GM23338 (cell line): ENCODE results near the gene NHSL1.

ENCODE experiments used
- CREB1 ChIP-seq: fragments of 250-450 bp; sonication (Bioruptor Pico); IDR thresholded peaks from 2 replicates; pipeline ENCODE4 v1.5.0; 2020; ENCODE audit warnings: low read depth, mild to moderate bottlenecking, moderate library complexity
- EZH2 ChIP-seq: fragments of 200-600 bp; sonication (generic); IDR thresholded peaks from one replicate; pipeline ENCODE4 v1.8.0; 2017; ENCODE audit warnings: antibody characterized with exemption, mild to moderate bottlenecking, low read depth; ENCODE audit not compliant: unreplicated experiment
- EZH2phosphoT487 ChIP-seq: fragments of 200-600 bp; sonication (generic); IDR thresholded peaks from one replicate; pipeline ENCODE4 v1.8.1; 2018; ENCODE audit warnings: antibody characterized with exemption; ENCODE audit not compliant: unreplicated experiment
- JUNB ChIP-seq: IDR thresholded peaks from one replicate; pipeline ENCODE4 v1.6.1; 2016; ENCODE audit warnings: antibody characterized with exemption; ENCODE audit not compliant: unreplicated experiment
- NANOG ChIP-seq: IDR thresholded peaks from 2 replicates; pipeline ENCODE4 v1.6.1; 2016; ENCODE audit warnings: antibody characterized with exemption, borderline replicate concordance
- POLR2AphosphoS5 ChIP-seq: IDR thresholded peaks from 2 replicates; pipeline ENCODE4 v1.6.1; 2016; ENCODE audit warnings: antibody characterized with exemption, low read depth
- REST ChIP-seq: IDR thresholded peaks from one replicate; pipeline ENCODE4 v1.6.1; 2018; ENCODE audit warnings: antibody characterized with exemption; ENCODE audit not compliant: unreplicated experiment
- STAT1 ChIP-seq: IDR thresholded peaks from one replicate; pipeline ENCODE4 v1.6.1; 2016; ENCODE audit warnings: antibody characterized with exemption; ENCODE audit not compliant: unreplicated experiment
- TF ChIP-seq, protein P1 (sequence below), 2 experiments: fragments of 200-600 bp in 1 of 2; sonication (generic) in 1 of 2; conservative IDR thresholded peaks; 2 replicates each; pipeline versions ENCODE4 v1.5.1 to v1.6.1; 2016 to 2017; ENCODE audit warnings: antibody characterized with exemption in 2 of 2, low read depth in 2 of 2, mild to moderate bottlenecking in 2 of 2, moderate library complexity in 1 of 2
- TF ChIP-seq, protein P2 (sequence below): IDR thresholded peaks from 2 replicates; pipeline ENCODE4 v1.6.1; 2016; ENCODE audit warnings: antibody characterized with exemption

DNA sequence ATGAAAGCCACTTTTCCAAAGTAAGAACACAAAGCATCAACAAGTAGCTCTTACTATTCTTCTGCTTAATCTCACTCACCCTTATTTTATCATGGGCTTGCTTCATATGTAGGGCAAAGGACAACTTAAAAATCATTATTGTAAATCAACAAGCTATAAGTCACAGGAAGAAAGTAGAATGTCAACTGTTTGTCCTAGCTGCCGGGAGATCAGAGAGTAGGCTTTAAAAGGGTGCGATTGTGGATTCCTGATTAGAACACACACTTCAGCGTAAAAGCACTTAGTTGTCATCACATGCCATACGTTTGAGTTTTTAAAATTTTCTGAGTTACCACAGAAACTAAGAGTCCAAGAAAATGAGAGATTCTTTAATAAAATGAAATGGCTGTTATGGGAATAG is 44.4 kb upstream of the NHSL1 start:
- no peak for TF ChIP-seq REST
- TF ChIP-seq, protein P1, sequence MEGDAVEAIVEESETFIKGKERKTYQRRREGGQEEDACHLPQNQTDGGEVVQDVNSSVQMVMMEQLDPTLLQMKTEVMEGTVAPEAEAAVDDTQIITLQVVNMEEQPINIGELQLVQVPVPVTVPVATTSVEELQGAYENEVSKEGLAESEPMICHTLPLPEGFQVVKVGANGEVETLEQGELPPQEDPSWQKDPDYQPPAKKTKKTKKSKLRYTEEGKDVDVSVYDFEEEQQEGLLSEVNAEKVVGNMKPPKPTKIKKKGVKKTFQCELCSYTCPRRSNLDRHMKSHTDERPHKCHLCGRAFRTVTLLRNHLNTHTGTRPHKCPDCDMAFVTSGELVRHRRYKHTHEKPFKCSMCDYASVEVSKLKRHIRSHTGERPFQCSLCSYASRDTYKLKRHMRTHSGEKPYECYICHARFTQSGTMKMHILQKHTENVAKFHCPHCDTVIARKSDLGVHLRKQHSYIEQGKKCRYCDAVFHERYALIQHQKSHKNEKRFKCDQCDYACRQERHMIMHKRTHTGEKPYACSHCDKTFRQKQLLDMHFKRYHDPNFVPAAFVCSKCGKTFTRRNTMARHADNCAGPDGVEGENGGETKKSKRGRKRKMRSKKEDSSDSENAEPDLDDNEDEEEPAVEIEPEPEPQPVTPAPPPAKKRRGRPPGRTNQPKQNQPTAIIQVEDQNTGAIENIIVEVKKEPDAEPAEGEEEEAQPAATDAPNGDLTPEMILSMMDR (conservative IDR thresholded peaks at IDR 0.05; ENCODE audit: low read depth in 2 of 2), result no peak
- no peak for TF ChIP-seq JUNB
- TF ChIP-seq POLR2AphosphoS5, result no peak
- no peak for TF ChIP-seq EZH2
- TF ChIP-seq STAT1, result no peak
- no peak for TF ChIP-seq EZH2phosphoT487
- no peak for TF ChIP-seq CREB1
- TF ChIP-seq, protein P2, sequence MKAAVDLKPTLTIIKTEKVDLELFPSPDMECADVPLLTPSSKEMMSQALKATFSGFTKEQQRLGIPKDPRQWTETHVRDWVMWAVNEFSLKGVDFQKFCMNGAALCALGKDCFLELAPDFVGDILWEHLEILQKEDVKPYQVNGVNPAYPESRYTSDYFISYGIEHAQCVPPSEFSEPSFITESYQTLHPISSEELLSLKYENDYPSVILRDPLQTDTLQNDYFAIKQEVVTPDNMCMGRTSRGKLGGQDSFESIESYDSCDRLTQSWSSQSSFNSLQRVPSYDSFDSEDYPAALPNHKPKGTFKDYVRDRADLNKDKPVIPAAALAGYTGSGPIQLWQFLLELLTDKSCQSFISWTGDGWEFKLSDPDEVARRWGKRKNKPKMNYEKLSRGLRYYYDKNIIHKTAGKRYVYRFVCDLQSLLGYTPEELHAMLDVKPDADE, result no peak
- no peak for TF ChIP-seq NANOG
